K562 (cell line): ENCODE measurements around the gene COL15A1. TPM values are rescaled to one million over a fixed set of nuclear protein-coding genes. Genes with fewer than 3 reads are reported as not detected.
A peak's percentile ranks its signal among the peaks of the same experiment; 100 is the strongest.

Source experiments
- CBFA2T2 ChIP-seq: fragments of 450-650 bp; conservative IDR thresholded peaks from 2 replicates; pipeline ENCODE4 v1.6.1; 2017; ENCODE audit warnings: mild to moderate bottlenecking
- CBX2 ChIP-seq: fragments of 200-600 bp; sonication (generic); IDR thresholded peaks from one replicate; pipeline ENCODE4 v1.6.1; 2012; ENCODE audit warnings: mild to moderate bottlenecking, low read length, inconsistent platforms; ENCODE audit not compliant: insufficient read depth, poor library complexity, severe bottlenecking
- FOSL1 ChIP-seq: fragments of 200-800 bp; sonication (Bioruptor generic); conservative IDR thresholded peaks from 2 replicates; pipeline ENCODE4 v1.6.1; 2016; ENCODE audit warnings: missing genetic modification characterization, missing compliant biosample characterization
- GATAD2A ChIP-seq: fragments of 450-650 bp; IDR thresholded peaks from 2 replicates; pipeline ENCODE4 v1.6.1; 2017
- HDAC1 ChIP-seq, 2 experiments: fragments of 450-650 bp; IDR thresholded peaks; 2 replicates each; pipeline ENCODE4 v1.6.1; 2016 to 2017; ENCODE audit warnings: inconsistent platforms in 1 of 2, mild to moderate bottlenecking in 1 of 2, moderate library complexity in 1 of 2
- HDAC3 ChIP-seq: fragments of 450-650 bp; IDR thresholded peaks from 2 replicates; pipeline ENCODE4 v1.6.1; 2018; ENCODE audit warnings: borderline replicate concordance, mild to moderate bottlenecking, moderate library complexity; ENCODE audit not compliant: partially characterized antibody
- ILK ChIP-seq: fragments of 450-650 bp; IDR thresholded peaks from 2 replicates; pipeline ENCODE4 v1.6.1; 2016; ENCODE audit warnings: missing genetic modification characterization, low read depth, mild to moderate bottlenecking, missing compliant biosample characterization, moderate library complexity, borderline replicate concordance
- NFE2L1 ChIP-seq: fragments of 450-650 bp; IDR thresholded peaks from 2 replicates; pipeline ENCODE4 v1.6.1; 2016; ENCODE audit warnings: missing genetic modification characterization, low read depth, mild to moderate bottlenecking, missing compliant biosample characterization, moderate library complexity, borderline replicate concordance
- POU5F1 ChIP-seq: fragments of 150-350 bp; IDR thresholded peaks from 2 replicates; pipeline ENCODE4 v1.6.1; 2014; ENCODE audit warnings: borderline replicate concordance, low read length, low read depth, mild to moderate bottlenecking; ENCODE audit not compliant: partially characterized antibody
- RAD21 ChIP-seq, 2 experiments: fragments of 250-450 bp in 1 of 2; fragments of 450-650 bp in 1 of 2; sonication (Bioruptor Pico) in 1 of 2; formaldehyde crosslinking in 1 of 2; IDR thresholded peaks in 1 of 2; conservative IDR thresholded peaks in 1 of 2; 2 replicates each; pipeline versions ENCODE4 v1.4.0 to v1.8.0; 2020 to 2022; ENCODE audit warnings: mild to moderate bottlenecking in 2 of 2, moderate library complexity in 1 of 2
- SMARCA5 ChIP-seq: fragments of 450-650 bp; IDR thresholded peaks from 2 replicates; pipeline ENCODE4 v1.6.1; 2016
- SP1 ChIP-seq: sonication (generic); formaldehyde crosslinking; IDR thresholded peaks from 2 replicates; pipeline ENCODE4 v1.8.1; 2022; ENCODE audit warnings: mild to moderate bottlenecking, missing genetic modification reagents
- TARDBP ChIP-seq: fragments of 450-650 bp; IDR thresholded peaks from 2 replicates; pipeline ENCODE4 v1.6.1; 2016
- YBX1 ChIP-seq: fragments of 450-650 bp; IDR thresholded peaks from 2 replicates; pipeline ENCODE4 v1.7.1; 2016; ENCODE audit warnings: mild to moderate bottlenecking
- ZBED1 ChIP-seq: IDR thresholded peaks from 2 replicates; pipeline ENCODE4 v1.6.1; 2014
- ZFP1 ChIP-seq: fragments of 450-650 bp; formaldehyde crosslinking; IDR thresholded peaks from 2 replicates; pipeline ENCODE4 v1.4.0; 2020; ENCODE audit warnings: mild to moderate bottlenecking, mixed read lengths
- ZNF239 ChIP-seq: fragments of 250-450 bp; sonication (Bioruptor Pico); IDR thresholded peaks from 2 replicates; pipeline ENCODE4 v1.4.0; 2020; ENCODE audit warnings: mild to moderate bottlenecking
- ZNF584 ChIP-seq: fragments of 200-800 bp; sonication (Bioruptor generic); IDR thresholded peaks from 2 replicates; pipeline ENCODE4 v1.6.1; 2016; ENCODE audit warnings: low read depth, mild to moderate bottlenecking, missing genetic modification characterization, missing compliant biosample characterization
- polyA plus RNA-seq, 8 experiments: library from polyadenylated mRNA; depleted of rRNA in 4 of 8; stranded (reverse) in 5 of 8; unstranded in 3 of 8; fragments of >200 nt; fragmentation: Nextera tagmentation in 2 of 8; fragmentation: Illumina TruSeq in 1 of 8; extraction: Ambion mirVana in 2 of 8; extraction: Trizol in 1 of 8; gene quantifications; 2 replicates each; pipeline versions ENCODE4 v1.2.1 to v1.2.3, GENCODE V29; 2011 to 2014; ENCODE audit warnings: inconsistent platforms in 1 of 8, missing spikeins in 1 of 8
- total RNA-seq, 7 experiments: library from RNA; depleted of rRNA in 6 of 7; stranded (reverse); fragments of >200 nt in 6 of 7; fragmentation: Illumina TruSeq in 2 of 7; extraction: Trizol in 2 of 7; gene quantifications; 2 replicates each; pipeline versions ENCODE4 v1.2.1 to v1.2.3, GENCODE V29; 2011 to 2021; ENCODE audit warnings: low replicate concordance in 1 of 7
- TF ChIP-seq, protein P1 (sequence below): sonication (generic); formaldehyde crosslinking; IDR thresholded peaks from 2 replicates; pipeline ENCODE4 v1.8.0; 2022; ENCODE audit warnings: missing genetic modification reagents, mild to moderate bottlenecking, borderline replicate concordance
- TF ChIP-seq, protein P2 (sequence below): sonication (generic); formaldehyde crosslinking; IDR thresholded peaks from 2 replicates; pipeline ENCODE4 v1.8.0; 2022; ENCODE audit warnings: mild to moderate bottlenecking, missing genetic modification reagents
- TF ChIP-seq, protein P3 (sequence below): fragments of 450-650 bp; formaldehyde crosslinking; IDR thresholded peaks from 2 replicates; pipeline ENCODE4 v1.4.0; 2020; ENCODE audit warnings: mild to moderate bottlenecking, moderate library complexity
- TF ChIP-seq, protein P4 (sequence below): sonication (generic); formaldehyde crosslinking; IDR thresholded peaks from 2 replicates; pipeline ENCODE4 v1.5.0; 2020; ENCODE audit warnings: missing genetic modification reagents

The COL15A1 gene
- total and polyA plus RNA-seq, 9 of the 15 experiments (the other 6 are each of a cell fraction or from before 2014, with no cell fraction given), result 0.46 to 5.1 (median 2.6) TPM

DNA sequence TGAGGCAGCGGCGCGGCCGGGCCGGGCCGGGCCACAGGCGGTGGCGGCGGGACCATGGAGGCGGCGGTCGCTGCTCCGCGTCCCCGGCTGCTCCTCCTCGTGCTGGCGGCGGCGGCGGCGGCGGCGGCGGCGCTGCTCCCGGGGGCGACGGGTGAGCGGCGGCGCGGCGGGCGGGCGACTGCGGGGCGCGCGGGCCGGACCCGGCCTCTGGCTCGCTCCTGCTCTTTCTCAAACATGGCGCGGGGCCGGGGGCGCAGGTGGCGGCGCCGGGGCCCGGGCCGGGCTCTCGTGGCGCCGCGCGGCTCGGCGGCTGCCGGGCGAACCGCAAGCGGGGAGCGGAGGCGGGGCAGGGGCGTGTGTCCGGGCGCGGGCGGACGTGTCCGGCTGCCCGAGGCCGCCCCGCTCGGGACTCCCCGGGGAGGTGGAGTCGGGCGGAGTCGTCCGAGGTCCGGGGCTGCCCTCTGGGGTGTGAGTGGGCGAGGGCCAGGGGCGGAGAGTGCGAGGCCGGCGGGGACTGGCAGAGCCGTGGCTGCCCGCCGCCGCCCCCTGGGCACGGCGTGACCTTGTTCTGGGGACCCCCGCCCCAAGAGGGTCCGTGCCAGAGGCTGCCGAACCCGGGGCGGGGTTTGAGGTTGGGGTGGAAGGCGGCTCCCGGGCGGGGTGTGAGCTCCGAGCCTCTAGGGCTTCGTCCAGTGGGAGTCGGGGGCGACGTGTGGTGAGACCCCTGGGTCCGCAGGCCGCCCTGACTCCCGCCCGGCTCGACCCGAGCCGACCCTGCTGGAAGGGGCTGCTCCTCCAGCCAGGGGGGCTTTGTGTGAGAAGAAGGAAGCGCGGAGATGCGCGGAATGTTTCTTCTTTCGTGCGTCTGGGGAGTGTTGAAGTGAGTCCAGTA lies 161.7 kb downstream of the COL15A1 start (continued):
- TF ChIP-seq, protein P1, sequence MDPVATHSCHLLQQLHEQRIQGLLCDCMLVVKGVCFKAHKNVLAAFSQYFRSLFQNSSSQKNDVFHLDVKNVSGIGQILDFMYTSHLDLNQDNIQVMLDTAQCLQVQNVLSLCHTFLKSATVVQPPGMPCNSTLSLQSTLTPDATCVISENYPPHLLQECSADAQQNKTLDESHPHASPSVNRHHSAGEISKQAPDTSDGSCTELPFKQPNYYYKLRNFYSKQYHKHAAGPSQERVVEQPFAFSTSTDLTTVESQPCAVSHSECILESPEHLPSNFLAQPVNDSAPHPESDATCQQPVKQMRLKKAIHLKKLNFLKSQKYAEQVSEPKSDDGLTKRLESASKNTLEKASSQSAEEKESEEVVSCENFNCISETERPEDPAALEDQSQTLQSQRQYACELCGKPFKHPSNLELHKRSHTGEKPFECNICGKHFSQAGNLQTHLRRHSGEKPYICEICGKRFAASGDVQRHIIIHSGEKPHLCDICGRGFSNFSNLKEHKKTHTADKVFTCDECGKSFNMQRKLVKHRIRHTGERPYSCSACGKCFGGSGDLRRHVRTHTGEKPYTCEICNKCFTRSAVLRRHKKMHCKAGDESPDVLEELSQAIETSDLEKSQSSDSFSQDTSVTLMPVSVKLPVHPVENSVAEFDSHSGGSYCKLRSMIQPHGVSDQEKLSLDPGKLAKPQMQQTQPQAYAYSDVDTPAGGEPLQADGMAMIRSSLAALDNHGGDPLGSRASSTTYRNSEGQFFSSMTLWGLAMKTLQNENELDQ (CRISPR knock-in tag), result no peak
- TF ChIP-seq GATAD2A (no peak), HDAC3 (no peak), YBX1 (no peak), CBFA2T2 (no peak), NFE2L1 (tag) (no peak), FOSL1 (tag) (peak; percentile 68; the same call in 1 of the 2 replicates), ZNF584 (CRISPR knock-in tag) (no peak), CBX2 (no peak), SP1 (0 out of 2 replicates have a peak, but pooled peaks have one; percentile 36), HDAC1 (IDR thresholded peaks at IDR 0.05) (0 out of 4 replicates have a peak, but pooled peaks of 1 of the 2 experiments have one; percentile 32), RAD21 (CRISPR knock-in tag; conservative IDR thresholded peaks at IDR 0.05 in 1 of 2, IDR thresholded peaks at IDR 0.05 in 1 of 2) (no peak), TARDBP (no peak), SMARCA5 (no peak), POU5F1 (no peak), ZFP1 (CRISPR knock-in tag) (no peak), ZBED1 (no peak), ZNF239 (CRISPR knock-in tag) (no peak), ILK (tag) (no peak)
- TF ChIP-seq, protein P2, sequence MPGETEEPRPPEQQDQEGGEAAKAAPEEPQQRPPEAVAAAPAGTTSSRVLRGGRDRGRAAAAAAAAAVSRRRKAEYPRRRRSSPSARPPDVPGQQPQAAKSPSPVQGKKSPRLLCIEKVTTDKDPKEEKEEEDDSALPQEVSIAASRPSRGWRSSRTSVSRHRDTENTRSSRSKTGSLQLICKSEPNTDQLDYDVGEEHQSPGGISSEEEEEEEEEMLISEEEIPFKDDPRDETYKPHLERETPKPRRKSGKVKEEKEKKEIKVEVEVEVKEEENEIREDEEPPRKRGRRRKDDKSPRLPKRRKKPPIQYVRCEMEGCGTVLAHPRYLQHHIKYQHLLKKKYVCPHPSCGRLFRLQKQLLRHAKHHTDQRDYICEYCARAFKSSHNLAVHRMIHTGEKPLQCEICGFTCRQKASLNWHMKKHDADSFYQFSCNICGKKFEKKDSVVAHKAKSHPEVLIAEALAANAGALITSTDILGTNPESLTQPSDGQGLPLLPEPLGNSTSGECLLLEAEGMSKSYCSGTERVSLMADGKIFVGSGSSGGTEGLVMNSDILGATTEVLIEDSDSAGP (CRISPR knock-in tag), result no peak
- TF ChIP-seq, protein P3, sequence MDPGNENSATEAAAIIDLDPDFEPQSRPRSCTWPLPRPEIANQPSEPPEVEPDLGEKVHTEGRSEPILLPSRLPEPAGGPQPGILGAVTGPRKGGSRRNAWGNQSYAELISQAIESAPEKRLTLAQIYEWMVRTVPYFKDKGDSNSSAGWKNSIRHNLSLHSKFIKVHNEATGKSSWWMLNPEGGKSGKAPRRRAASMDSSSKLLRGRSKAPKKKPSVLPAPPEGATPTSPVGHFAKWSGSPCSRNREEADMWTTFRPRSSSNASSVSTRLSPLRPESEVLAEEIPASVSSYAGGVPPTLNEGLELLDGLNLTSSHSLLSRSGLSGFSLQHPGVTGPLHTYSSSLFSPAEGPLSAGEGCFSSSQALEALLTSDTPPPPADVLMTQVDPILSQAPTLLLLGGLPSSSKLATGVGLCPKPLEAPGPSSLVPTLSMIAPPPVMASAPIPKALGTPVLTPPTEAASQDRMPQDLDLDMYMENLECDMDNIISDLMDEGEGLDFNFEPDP (CRISPR knock-in tag), result 0 out of 2 replicates have a peak, but pooled peaks have one; percentile 33
- TF ChIP-seq, protein P4, sequence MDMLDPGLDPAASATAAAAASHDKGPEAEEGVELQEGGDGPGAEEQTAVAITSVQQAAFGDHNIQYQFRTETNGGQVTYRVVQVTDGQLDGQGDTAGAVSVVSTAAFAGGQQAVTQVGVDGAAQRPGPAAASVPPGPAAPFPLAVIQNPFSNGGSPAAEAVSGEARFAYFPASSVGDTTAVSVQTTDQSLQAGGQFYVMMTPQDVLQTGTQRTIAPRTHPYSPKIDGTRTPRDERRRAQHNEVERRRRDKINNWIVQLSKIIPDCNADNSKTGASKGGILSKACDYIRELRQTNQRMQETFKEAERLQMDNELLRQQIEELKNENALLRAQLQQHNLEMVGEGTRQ (CRISPR knock-in tag), result no peak
